Measurements from ENCODE around the gene PRDX3.

DNA sequence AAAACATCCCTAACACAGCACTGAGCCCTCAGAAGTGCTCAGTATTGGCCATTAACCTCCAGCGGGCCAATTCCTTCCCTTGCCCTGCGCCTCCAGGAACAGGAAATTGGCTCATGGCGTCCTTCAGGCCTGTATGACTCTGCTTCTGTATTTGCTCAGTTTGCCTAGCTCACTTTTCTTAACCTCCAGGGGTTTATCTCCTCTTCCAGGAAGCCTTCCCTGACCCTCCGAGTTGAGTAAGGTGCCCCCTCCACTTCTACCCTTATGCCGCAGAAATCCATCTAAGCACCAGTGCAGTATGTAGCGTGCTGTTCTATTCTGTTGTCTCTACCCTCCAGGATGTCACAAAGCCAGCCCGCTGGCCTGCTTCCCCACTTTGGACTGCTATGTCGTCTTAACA is 12.0 kb downstream of the PRDX3 start:
- TF ChIP-seq, protein P1, sequence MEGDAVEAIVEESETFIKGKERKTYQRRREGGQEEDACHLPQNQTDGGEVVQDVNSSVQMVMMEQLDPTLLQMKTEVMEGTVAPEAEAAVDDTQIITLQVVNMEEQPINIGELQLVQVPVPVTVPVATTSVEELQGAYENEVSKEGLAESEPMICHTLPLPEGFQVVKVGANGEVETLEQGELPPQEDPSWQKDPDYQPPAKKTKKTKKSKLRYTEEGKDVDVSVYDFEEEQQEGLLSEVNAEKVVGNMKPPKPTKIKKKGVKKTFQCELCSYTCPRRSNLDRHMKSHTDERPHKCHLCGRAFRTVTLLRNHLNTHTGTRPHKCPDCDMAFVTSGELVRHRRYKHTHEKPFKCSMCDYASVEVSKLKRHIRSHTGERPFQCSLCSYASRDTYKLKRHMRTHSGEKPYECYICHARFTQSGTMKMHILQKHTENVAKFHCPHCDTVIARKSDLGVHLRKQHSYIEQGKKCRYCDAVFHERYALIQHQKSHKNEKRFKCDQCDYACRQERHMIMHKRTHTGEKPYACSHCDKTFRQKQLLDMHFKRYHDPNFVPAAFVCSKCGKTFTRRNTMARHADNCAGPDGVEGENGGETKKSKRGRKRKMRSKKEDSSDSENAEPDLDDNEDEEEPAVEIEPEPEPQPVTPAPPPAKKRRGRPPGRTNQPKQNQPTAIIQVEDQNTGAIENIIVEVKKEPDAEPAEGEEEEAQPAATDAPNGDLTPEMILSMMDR (IDR thresholded peaks at IDR 0.05; ENCODE audit: low read length) = no peak
- TF ChIP-seq EZH2 (optimal IDR thresholded peaks at IDR 0.05; ENCODE audit: low read depth, low read length) = no peak
- TF ChIP-seq EZH2phosphoT487 (IDR thresholded peaks at IDR 0.05; ENCODE audit: low read length) = no peak

All from MM.1S (cell line).